Measurements from ENCODE around the gene ECI1. TPM values are rescaled to one million over a fixed set of nuclear protein-coding genes. Genes with fewer than 3 reads are reported as not detected.

The ECI1 gene
- polyA plus RNA-seq, 3 donors: 29.9 to 74.5 (median 52.3) TPM

- intact Hi-C loops (cut with micrococcal nuclease): loop anchor here in 1 of 2 donors (10.0 kb wide), 1 partner anchor 239 kb away; the partner anchor contains the start of gene ZNF598
Measured at GRCh38 chr16:2243781-2244180, 7.6 kb downstream of the ECI1 start.

DNA sequence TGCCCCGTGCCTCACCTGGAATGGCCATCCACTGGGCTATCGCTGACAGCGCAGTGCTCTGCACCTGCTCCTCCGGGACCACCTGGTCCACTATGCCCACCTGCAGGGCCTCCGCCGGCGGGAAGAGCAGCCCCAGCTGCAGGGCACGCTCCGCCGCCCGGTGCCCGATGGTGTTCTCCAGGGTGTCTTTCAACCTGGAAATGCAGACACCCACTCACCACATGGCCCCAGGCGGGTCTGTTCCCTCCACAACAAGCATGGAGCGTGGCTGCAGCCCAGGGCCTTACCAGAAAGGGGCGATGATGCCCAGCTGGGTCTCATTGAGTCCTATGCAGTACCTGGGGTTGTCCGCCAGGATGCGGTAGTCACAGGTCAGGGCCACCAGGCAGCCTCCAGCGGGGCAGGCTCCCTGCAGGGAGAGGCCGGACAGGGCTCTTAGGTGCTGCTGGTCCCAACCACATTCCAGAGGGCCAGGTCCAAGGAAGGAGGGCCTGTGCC, 8.3 kb downstream of the ECI1 start:
- H3K4me2 ChIP-seq (replicated peaks; ENCODE audit: extremely low read depth, low read length, poor library complexity, severe bottlenecking): no peak overlapping the region
- H2AFZ ChIP-seq (ENCODE audit: insufficient read depth, low read depth, low read length, poor library complexity, severe bottlenecking): no peak overlapping the region
- TF ChIP-seq CTCF (IDR thresholded peaks at IDR 0.05): no peak
- no peak overlapping the region for H3K27ac Mint-ChIP-seq
- H3K9me3 Mint-ChIP-seq: peaks cover 0 to 3% (median 0%) of the 10 kb centered on the region in 7 donors
- no peak overlapping the region for H3K9ac ChIP-seq (ENCODE audit: insufficient read depth, low read length, poor library complexity, severe bottlenecking)
- H3K79me2 ChIP-seq (ENCODE audit: insufficient read depth, low read length): no peaks in the 10 kb centered on the region
- intact Hi-C loops (cut with micrococcal nuclease): loop anchor here in 1 of 2 donors (10.0 kb wide), 1 partner anchor 238 kb away; the partner anchor contains the start of gene ZNF598
- H3K4me3 ChIP-seq (replicated peaks in 1 of 3; ENCODE audit: low read depth in 2 of 3, low read length in 3 of 3): no peak overlapping the region
- H3K27me3 Mint-ChIP-seq (ENCODE audit: low read depth in 3 of 3): peaks cover 11 to 14% (median 11%) of the 10 kb centered on the region in 3 donors
- WGBS (ENCODE audit: insufficient coverage): 98% methylated on average over 19 of the region's 19 CpGs
- H3K4me1 ChIP-seq (ENCODE audit: control insufficient read depth in 1 of 2, insufficient read depth in 2 of 2, low read length in 2 of 2): no peaks in the 10 kb centered on the region
- peaks cover 8% of the 10 kb centered on the region for H4K20me1 ChIP-seq (ENCODE audit: insufficient read depth, low read length)
- H3K4me1 Mint-ChIP-seq: peaks cover 3% of the 10 kb centered on the region
- no peak overlapping the region for H3K27ac ChIP-seq (ENCODE audit: low read depth in 1 of 2, low read length in 2 of 2)
- H3K36me3 Mint-ChIP-seq: peaks cover 42 to 74% of the 10 kb centered on the region in 2 donors
- H3K27me3 ChIP-seq (ENCODE audit: control insufficient read depth in 2 of 2, insufficient read depth in 2 of 2, low read length in 2 of 2): peaks cover 0 to 8% of the 10 kb centered on the region in 2 donors
- no peak for DNase-seq
- H3K36me3 ChIP-seq (replicated peaks in 1 of 2; ENCODE audit: control insufficient read depth in 1 of 2, insufficient read depth in 2 of 2, low read length in 2 of 2): peaks cover 47 to 55% of the 10 kb centered on the region in 2 donors
- H3K9me3 ChIP-seq (replicated peaks in 1 of 2; ENCODE audit: control insufficient read depth in 1 of 2, insufficient read depth in 1 of 2, low read length in 2 of 2): no peaks in the 10 kb centered on the region
- H3K4me3 Mint-ChIP-seq: no peak overlapping the region

More at GRCh38 chr16:2243781-2244180, 7.6 kb downstream of the ECI1 start:
- H3K9me3 ChIP-seq (replicated peaks in 1 of 2; ENCODE audit: control insufficient read depth in 1 of 2, insufficient read depth in 1 of 2, low read length in 2 of 2): no peaks in the 10 kb centered on the region
- no peak overlapping the region for H2AFZ ChIP-seq (ENCODE audit: insufficient read depth, low read depth, low read length, poor library complexity, severe bottlenecking)
- no peak overlapping the region for H3K4me2 ChIP-seq (replicated peaks; ENCODE audit: extremely low read depth, low read length, poor library complexity, severe bottlenecking)
- 89% methylated on average over 5 of the region's 11 CpGs for whole genome bisulfite sequencing (ENCODE audit: insufficient coverage)
- no peaks in the 10 kb centered on the region for H3K4me1 ChIP-seq (ENCODE audit: control insufficient read depth in 1 of 2, insufficient read depth in 2 of 2, low read length in 2 of 2)
- Mint-ChIP-seq H3K4me3 (no peak overlapping the region), H3K27me3 (ENCODE audit: low read depth in 3 of 3) (peaks cover 4 to 7% (median 5%) of the 10 kb centered on the region in 3 donors), H3K36me3 (peaks cover 42 to 76% of the 10 kb centered on the region in 2 donors), H3K4me1 (peaks cover 3% of the 10 kb centered on the region), H3K27ac (no peak overlapping the region), H3K9me3 (peaks cover 0 to 3% (median 0%) of the 10 kb centered on the region in 7 donors)
- no peak for TF ChIP-seq CTCF (IDR thresholded peaks at IDR 0.05)
- H3K4me3 ChIP-seq (replicated peaks in 1 of 3; ENCODE audit: low read depth in 2 of 3, low read length in 3 of 3): no peak overlapping the region
- H3K27ac ChIP-seq (ENCODE audit: low read depth in 1 of 2, low read length in 2 of 2): no peak overlapping the region
- peaks cover 0 to 1% of the 10 kb centered on the region in 2 donors for H3K27me3 ChIP-seq (ENCODE audit: control insufficient read depth in 2 of 2, insufficient read depth in 2 of 2, low read length in 2 of 2)
- H3K36me3 ChIP-seq (replicated peaks in 1 of 2; ENCODE audit: control insufficient read depth in 1 of 2, insufficient read depth in 2 of 2, low read length in 2 of 2): peaks cover 47 to 55% of the 10 kb centered on the region in 2 donors
- H4K20me1 ChIP-seq (ENCODE audit: insufficient read depth, low read length): peaks cover 1% of the 10 kb centered on the region
- H3K9ac ChIP-seq (ENCODE audit: insufficient read depth, low read length, poor library complexity, severe bottlenecking): no peak overlapping the region
- no peak for DNase-seq
- peaks cover 5% of the 10 kb centered on the region for H3K79me2 ChIP-seq (ENCODE audit: insufficient read depth, low read length)
